DND-41 (cell line): Measurements from ENCODE around the gene AGL.
"Not testable (repeated sequence)": the region's sequence is repeated elsewhere in the genome, so short reads cannot be mapped to it uniquely, and the experiment has no call there.

Source experiments
- CTCF ChIP-seq: IDR thresholded peaks from 2 replicates; pipeline ENCODE4 v1.5.1; 2012; ENCODE audit warnings: borderline replicate concordance, low read length, moderate library complexity, mild to moderate bottlenecking; ENCODE audit not compliant: poor library complexity, severe bottlenecking; ENCODE audit errors: extremely low read depth
- EZH2 ChIP-seq: IDR thresholded peaks from 3 replicates; pipeline ENCODE4 v1.6.1; 2012; ENCODE audit warnings: borderline replicate concordance, low read depth, mild to moderate bottlenecking, moderate library complexity, low read length, inconsistent platforms; ENCODE audit not compliant: severe bottlenecking

- not testable (repeated sequence) for TF ChIP-seq CTCF, EZH2
Measured at GRCh38 chr1:99840353-99840752, 9.8 kb upstream of the AGL start.
